Neutrophil (primary cell): ENCODE measurements around the gene TBC1D4.
"Not testable (repeated sequence)": the region's sequence is repeated elsewhere in the genome, so short reads cannot be mapped to it uniquely, and the experiment has no call there.

ENCODE experiments used
- H3K27ac ChIP-seq: fragments of 200-600 bp; sonication (generic); 2 replicates; pipeline ENCODE4 v1.5.1; 2016; ENCODE audit warnings: mild to moderate bottlenecking, moderate library complexity
- H3K27me3 ChIP-seq: fragments of 200-600 bp; sonication (generic); 2 replicates; pipeline ENCODE4 v1.6.0; 2016; ENCODE audit warnings: mild to moderate bottlenecking
- H3K36me3 ChIP-seq: fragments of 200-600 bp; sonication (generic); 2 replicates; pipeline ENCODE4 v1.5.1; 2017
- H3K4me1 ChIP-seq, 2 experiments: fragments of 200-600 bp in 1 of 2; sonication (generic) in 1 of 2; 1 replicate in 1 of 2; 2 replicates in 1 of 2; pipeline versions ENCODE4 v1.5.1 to v1.6.1; 2013 to 2016; ENCODE audit warnings: low read depth in 1 of 2, low read length in 1 of 2, mild to moderate bottlenecking in 1 of 2, moderate library complexity in 1 of 2; ENCODE audit not compliant: control insufficient read depth in 1 of 2, insufficient read depth in 1 of 2
- H3K4me3 ChIP-seq, 2 experiments: fragments of 200-600 bp in 1 of 2; sonication (generic) in 1 of 2; 1 replicate in 1 of 2; 2 replicates in 1 of 2; pipeline ENCODE4 v1.5.1; 2013 to 2016; ENCODE audit warnings: low read depth in 1 of 2, low read length in 1 of 2, mild to moderate bottlenecking in 1 of 2, moderate library complexity in 1 of 2
- H3K9me3 ChIP-seq: fragments of 200-600 bp; sonication (generic); 2 replicates; pipeline ENCODE4 v1.5.1; 2016
- CTCF ChIP-seq: fragments of 200-600 bp; sonication (generic); IDR thresholded peaks from 2 replicates; pipeline ENCODE4 v1.5.1; 2016; ENCODE audit warnings: antibody characterized with exemption

Gene TBC1D4

DNA sequence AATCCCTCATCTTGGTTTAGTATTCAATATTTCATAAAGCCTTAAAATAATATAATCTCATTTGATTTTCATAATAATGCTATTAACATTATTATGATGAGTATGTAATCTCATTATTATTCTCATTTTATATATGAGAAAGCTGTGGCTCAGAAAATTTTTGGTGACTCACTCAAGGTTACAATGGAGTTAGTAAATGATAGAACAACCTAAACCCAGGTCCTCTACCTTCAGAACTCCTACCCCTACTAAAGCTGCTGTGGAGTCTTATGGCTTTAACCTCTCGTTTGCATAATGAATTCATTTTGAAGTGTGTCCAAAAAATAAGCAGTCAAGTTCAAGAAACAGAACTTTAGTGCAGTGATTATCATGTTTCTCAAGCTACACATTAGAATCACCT is 226.3 kb downstream of the TBC1D4 start:
- Histone ChIP-seq H3K9me3 (no peaks in the 10 kb centered on the region), H3K27ac (no peak overlapping the region)

DNA sequence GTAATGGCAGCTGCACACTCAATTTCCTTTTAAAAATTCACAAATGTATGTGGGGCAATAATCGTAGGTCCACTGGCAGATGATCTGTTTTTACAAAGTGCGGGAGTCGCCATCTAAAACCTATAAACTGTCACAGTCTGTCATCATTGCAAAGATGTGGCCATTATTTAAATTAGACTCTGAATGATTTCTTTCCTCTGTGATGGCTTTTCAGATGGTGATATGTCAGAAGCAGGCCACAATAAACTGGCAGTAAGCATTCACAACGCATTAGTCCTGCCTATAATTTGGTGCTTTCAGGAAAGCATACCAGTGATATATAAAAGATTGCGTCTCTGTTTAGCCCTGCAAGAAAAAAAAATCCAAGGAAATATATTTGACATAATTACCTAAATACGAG is 226.8 kb downstream of the TBC1D4 start:
- no peaks in the 10 kb centered on the region for H3K36me3 ChIP-seq
- no peak overlapping the region for H3K4me3 ChIP-seq
- peaks cover 5% of the 10 kb centered on the region for H3K27me3 ChIP-seq
- H3K9me3 ChIP-seq, result no peaks in the 10 kb centered on the region
- no peaks in the 10 kb centered on the region for H3K4me1 ChIP-seq
- TF ChIP-seq CTCF, result no peak
- H3K27ac ChIP-seq, result no peak overlapping the region

More for the DNA sequence above, 226.3 kb downstream of the TBC1D4 start:
- Histone ChIP-seq H3K4me3 (no peak overlapping the region), H3K36me3 (no peaks in the 10 kb centered on the region), H3K27me3 (peaks cover 5% of the 10 kb centered on the region), H3K4me1 (no peaks in the 10 kb centered on the region)
- TF ChIP-seq CTCF, result no peak

GRCh38 chr13:75251188-75251587 is 230.8 kb downstream of the TBC1D4 start:
- no peak for TF ChIP-seq CTCF
- Histone ChIP-seq H3K27ac (no peak overlapping the region), H3K36me3 (no peaks in the 10 kb centered on the region), H3K4me3 (no peak overlapping the region), H3K4me1 (no peaks in the 10 kb centered on the region), H3K27me3 (peaks cover 5% of the 10 kb centered on the region), H3K9me3 (no peaks in the 10 kb centered on the region)

- Histone ChIP-seq H3K4me1 (no peaks in the 10 kb centered on the region), H3K9me3 (no peaks in the 10 kb centered on the region), H3K4me3 (no peak overlapping the region), H3K36me3 (no peaks in the 10 kb centered on the region), H3K27me3 (peaks cover 5% of the 10 kb centered on the region), H3K27ac (no peak overlapping the region)
- TF ChIP-seq CTCF, result no peak
Measured at GRCh38 chr13:75250526-75251178, 231.3 kb downstream of the TBC1D4 start.

DNA sequence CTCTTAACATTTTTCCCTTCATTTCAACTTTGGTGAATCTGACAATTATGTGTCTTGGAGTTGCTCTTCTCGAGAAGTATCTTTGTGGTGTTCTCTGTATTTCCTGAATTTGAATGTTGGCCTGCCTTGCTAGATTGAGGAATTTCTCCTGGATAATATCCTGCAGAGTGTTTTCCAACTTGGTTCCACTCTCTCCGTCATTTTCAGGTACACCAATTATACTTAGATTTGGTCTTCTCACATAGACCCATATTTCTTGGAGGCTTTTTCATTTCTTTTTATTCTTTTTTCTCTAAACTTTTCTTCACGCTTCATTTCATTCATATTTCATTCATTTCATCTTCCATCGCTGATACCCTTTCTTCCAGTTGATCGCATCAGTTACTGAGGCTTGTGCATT is 236.4 kb downstream of the TBC1D4 start:
- not testable (repeated sequence) for H3K27me3 ChIP-seq, H3K9me3 ChIP-seq, H3K27ac ChIP-seq, H3K4me3 ChIP-seq, H3K36me3 ChIP-seq, H3K4me1 ChIP-seq

DNA sequence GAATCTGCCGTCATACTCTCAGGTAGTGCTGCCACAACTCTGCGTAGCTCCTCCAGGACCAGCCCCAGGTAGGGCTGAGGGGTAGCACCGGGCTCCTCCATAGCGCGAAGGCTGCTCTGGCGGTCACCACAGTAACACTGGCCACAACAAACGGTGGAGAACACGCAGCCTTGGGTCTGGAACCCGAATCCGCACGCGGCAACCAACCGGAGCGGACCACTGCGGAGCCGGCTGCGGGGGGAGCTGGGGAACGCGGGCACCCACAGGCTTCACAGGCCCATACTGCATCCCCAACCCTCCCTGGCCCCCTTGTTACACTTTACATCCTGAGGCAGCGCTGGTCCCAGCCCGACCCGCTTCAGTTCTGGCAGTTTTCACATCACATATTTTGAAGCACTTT is 241.7 kb downstream of the TBC1D4 start:
- not testable (repeated sequence) for H3K27me3 ChIP-seq, H3K4me1 ChIP-seq, H3K27ac ChIP-seq

DNA sequence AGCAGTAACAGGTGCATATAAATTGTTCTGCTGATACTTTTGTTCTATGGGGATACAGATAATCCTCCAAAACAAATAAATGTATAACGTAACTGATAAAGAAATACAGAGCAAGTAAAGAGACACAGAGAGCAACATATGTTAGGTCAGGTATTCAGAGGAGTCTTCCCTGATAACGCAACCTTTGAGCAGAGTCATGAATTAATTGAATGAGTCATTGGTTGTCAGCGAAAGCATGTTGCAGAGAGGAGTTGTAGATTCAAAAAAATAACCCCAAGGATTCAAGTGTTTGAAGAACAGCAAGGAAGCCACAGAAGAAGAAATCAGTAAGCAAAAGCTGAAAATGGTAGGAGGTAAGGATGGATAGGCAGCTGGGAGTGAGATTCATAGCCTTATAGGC is 245.2 kb downstream of the TBC1D4 start:
- Histone ChIP-seq H3K4me1 (no peaks in the 10 kb centered on the region), H3K27ac (no peak overlapping the region), H3K4me3 (no peak overlapping the region), H3K9me3 (no peaks in the 10 kb centered on the region), H3K36me3 (no peaks in the 10 kb centered on the region), H3K27me3 (no peaks in the 10 kb centered on the region)
- TF ChIP-seq CTCF, result no peak

More for the DNA sequence above, 241.7 kb downstream of the TBC1D4 start:
- not testable (repeated sequence) for H3K36me3 ChIP-seq, H3K9me3 ChIP-seq, H3K4me3 ChIP-seq
